GM18502 (cell line): ENCODE data around the gene KDM4B.

ENCODE experiments used
- ATAC-seq: cut with Tn5 transposase; IDR thresholded peaks from one replicate; pipeline ENCODE4 v1.9.1; 2021; ENCODE audit warnings: mild to moderate bottlenecking; ENCODE audit not compliant: unreplicated experiment, poor library complexity

KDM4B gene

DNA sequence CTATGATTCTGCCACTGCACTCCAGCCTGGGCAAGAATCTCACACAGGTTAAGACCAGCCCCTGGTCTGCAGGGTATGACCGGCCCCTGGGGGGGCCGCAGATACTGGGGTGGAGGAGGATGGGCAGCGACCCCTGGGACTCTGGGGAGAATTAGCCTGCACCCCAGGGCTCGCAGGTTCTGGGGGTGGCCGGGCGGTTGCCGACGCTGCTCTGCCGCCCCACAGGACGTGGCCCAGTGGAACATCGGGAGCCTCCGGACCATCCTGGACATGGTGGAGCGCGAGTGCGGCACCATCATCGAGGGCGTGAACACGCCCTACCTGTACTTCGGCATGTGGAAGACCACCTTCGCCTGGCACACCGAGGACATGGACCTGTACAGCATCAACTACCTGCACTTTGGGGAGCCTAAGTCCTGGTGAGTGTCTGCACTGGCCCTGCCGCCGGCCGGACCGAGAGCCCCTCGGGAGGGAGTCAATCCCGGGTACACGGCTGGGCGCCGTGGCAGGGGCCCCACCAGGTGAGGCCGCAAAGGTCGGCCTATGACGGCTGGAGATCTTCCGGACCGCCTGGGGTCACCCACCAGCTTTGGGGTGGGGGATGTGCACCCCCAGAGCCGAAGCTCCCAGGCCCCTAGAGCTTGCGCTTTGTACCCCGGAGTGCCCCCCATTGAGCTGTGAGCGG, 78.5 kb downstream of the KDM4B start:
- ATAC-seq = no peak

DNA sequence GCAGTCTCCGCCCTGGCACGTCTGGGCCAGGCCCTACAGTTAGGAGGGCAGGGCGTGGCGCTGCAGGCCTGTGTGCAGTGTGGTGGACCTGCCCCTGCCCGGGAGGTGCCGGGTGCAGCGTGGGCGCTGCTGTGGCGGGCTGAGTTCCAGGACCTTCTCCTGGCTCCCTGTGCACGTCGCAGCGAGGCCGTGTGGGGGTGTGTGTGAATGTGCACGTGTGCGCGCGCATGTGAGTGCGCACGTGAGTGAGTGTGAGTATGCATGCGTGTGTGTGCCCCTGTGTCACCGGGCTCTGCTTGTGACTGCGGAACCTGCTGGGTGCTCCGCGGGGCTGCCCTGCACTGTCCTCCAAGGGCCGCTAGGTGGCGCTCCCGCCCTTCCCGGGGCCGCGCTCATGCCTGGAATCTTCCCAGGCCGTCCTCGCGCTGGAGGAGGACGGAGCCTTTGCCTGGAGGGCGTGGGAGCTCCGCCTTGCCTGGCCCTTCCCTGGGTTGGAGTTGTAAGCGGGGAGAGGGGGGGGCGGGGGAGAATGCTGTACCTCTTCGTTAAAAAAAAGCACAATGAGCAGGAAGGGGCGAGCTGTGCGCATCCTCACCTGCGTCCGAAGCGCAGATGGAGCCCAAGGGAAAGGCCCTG, 79.3 kb downstream of the KDM4B start:
- no peak for ATAC-seq

DNA sequence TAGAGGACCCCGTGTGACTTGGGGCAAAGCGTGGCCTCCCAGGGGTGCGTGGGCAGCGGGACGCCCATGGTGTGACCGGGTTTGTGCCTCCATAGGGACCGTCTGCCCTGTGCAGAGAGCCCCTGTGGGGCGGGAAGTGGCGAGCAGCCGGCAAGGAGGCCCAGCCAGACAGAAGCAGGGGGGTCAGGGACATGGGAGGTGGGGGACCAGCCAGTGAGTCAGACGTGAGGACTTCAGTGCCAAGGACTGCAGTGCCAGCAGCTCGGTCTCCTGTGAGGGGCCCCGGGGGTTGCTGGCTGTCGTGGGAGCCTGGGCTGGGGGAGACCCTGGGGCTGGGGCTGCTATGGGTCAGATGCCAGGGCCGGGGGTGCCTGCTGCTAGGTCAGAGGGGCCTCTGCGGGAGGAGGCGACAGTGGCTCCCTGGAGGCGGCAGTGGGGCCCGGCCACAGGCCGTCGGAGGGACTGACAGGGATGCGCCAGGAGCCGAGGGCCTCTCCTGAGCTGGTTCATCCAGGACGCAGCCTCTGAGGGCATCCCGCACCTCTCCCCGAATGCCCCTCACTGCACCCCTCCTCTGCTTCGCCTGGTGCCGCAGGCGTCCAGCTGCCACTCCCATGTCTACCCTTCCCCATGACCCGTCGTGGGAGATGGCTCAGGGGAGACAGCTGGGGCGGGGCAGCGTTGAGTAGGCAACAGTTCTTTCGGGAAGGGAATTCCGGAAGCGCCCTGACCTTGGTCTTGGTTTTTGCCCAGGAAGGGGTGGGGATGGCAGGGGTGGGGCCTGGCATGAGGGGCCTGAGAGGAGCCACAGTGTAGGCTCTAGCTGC, 80.0 kb downstream of the KDM4B start:
- no peak for ATAC-seq

DNA sequence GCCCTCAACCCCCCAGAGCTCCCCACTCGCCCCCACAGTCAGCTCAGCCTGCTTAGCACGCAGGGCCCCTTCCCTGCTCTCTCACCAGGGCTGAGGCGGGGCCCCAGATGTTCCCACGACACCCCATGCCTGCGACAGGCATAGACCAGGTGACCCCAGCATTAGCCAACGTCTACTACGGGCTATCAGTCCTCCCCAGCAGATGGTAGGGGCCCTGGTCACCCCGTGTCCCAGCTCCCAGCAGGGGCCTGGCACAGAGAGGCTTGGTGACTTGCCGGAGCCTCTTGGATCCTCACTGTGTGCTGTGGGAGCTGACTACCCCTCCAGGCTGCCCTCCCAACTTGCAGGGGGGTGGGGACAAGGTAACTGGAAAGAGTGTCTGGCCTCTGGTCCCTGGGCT, 80.6 kb downstream of the KDM4B start:
- no peak for ATAC-seq

DNA sequence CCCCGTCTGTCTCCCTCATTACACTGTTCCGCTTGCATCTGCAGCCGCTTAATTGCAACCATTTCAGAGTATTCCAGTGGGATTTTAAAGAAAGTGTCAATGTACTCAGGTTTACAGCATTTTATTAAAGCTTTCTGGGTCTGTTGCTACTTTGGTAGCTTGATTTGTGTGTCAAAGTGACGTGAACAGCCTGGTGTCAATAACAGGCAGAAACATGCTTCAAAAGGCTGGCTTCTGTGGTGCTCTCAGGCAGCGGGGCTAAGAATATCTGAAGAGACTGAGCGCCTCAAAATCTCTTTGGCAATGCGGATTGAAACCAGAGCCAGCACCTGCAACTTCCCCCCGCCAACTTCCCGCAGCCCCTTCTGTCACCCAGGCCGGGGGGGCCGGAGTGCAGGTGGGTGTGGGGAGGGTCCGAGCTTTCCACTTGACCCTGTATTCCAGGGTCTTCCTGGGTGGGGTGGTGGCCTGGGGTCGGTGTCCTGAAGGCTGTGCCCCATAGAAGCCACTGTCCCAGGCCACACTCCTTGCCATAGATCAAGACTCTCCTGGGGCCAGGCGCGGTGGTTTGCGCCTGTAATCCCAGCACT, 81.2 kb downstream of the KDM4B start:
- ATAC-seq = no peak

DNA sequence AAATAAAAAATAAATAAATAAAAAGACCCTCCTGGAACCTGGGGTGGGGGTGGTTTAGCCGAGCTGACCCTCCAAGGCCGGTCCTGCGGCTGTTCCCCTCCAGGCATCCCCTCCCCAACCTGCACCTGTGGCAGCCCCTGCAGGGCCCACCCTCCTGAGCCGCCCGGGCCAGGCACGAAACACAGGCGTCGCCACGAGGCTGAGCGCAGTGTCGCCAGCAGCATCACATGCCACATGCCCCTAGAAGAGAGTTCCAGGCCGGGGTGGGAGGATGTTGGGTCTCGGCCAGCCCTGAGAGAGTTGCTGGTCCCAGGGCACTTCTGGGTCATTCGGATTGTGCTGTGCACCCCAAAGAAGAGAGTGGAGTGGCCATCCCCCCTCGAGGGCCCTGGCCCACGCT, 82.0 kb downstream of the KDM4B start:
- ATAC-seq = no peak

DNA sequence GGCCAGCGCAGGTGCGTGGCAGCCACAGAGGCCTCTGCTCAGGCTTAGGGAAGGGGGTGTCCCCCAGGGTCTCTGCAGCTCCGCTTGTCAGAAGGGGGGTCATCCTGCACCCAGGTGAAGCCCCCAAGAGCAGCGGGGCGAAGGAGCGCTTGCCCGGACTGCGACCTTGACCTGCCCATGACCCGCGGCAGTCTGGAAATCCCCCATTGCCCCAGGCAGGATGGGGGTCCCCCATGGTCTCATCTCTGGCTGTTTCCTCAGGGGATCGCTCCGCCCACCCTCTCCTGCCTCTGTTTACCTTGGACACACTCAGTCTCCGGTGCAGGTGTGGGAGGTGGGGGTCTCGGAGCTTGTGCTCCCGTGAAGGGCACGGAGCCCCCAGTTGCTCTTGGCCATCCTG, 82.7 kb downstream of the KDM4B start:
- ATAC-seq = no peak

DNA sequence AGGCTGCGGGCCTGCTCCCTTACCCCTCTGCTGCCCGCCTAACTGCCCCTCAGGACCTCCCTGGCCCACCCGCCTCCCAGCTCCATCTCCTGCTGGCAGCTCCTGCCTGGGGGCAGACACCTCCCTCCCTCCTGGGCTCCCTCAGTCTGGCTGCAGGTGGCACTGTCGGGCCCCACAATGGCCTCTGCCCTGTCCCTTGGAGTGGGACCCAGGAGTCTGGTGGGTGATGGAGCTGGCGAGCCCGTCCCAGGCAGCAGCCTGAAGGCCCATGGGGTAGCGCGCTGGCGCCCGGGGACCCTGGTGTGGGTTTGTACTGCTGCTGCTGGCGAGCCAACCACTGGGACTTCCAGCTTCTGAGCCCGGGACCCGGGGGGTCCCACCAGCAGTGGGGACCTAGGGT, 83.6 kb downstream of the KDM4B start:
- ATAC-seq = no peak

DNA sequence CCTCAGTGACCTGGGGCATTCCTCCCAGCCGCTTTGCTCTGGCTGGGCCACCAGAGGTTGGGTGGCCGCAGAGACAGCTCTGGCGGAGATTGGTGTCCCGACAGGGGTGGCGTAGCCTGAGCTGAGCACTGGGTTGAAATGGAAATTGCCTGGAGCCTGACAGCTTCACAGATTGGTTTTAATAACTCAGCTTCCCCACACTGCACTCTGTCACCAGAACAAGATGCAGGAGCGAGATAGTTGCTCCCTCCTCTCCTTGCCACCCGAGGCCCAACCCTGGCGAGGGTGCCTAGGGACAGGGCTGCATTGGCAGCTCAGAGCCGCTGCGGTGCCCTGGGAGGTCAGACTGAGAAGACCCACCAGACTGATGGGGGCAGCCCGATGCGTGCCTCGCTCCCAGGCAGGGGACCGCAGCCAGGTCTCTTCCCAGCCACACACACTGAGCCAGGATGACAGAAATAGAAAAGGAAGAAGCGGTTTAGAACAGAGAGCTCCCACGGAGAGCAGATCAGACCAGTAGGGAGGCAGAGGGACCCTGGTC, 84.1 kb downstream of the KDM4B start:
- ATAC-seq = no peak

DNA sequence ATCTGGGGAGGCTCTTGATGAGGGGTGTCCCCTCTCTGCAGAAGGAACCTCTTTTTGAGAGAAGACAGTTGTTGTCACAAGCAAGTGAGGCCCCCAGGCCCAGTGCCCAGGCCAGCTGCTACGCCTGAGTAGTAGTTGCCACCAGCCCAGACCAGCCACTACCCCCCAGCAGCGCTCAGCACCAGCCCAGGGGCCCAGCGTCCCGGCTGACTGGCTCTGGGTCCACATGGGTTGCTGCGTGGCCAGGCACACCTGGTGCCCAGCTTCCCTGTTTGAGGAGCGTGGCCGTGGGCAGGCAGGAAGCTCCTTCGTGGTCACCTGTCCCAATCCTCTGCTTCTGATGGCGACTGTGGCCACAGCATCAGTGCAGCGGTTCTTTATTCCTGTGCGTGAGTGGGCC, 84.7 kb downstream of the KDM4B start:
- ATAC-seq = no peak

DNA sequence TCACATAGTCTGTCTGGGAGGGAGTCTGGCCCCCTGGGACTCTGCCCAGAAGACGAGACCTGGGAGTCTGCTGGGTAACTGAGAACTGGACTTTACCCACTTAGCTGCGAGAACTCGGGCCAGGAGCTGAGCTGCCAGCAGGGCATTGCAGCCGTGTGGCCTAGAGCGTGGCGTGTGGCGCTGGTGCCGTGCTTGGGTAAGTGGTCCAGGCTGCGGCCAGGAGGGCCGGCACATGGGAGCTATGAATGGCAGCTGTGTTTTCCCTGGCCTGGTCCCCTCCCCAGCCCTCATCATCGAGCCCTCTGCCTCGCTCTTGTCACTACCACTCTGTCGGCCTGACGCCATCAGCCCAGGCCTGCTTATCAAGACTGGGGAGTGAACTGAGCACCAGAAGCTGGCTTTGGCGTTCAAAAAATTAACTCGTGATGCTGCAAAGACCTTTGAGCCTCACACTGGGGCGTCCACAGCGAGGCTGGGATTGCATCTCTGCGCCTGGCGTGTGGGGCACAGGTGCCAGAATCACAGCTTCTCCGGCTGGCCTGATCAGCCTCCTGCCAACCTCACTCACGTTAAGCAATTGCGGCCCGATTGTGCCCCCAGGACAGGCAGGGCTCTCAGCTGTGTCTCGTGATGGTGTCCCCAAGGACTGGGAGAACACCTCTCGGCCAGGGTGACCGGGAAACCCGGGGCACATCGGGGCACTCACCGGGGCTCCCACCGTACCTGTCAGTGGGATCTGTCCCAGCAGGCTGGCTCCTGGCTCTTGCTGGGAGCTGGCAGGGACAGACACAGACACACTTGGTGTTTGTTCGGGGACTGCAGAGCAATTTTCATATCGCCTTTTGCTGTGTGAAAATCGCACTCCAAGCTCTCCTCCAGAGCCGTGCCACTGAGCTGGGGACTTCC, 85.9 kb downstream of the KDM4B start:
- ATAC-seq = no peak

DNA sequence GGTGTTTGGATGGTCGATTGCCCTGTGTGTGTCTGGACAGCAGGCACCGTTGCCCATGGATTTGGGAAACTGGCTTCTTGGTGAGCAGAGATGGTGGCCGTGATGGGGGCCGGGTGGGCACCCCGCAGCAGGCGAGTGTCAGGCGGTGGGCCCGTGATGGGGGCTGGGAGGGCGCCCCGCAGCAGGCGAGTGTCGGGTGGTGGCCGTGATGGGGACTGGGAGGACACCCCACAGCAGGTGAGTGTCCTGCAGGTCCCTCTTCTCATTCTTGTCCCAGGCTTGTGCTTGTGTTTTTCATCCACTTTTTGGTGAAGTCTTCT, 86.5 kb downstream of the KDM4B start:
- ATAC-seq = no peak

DNA sequence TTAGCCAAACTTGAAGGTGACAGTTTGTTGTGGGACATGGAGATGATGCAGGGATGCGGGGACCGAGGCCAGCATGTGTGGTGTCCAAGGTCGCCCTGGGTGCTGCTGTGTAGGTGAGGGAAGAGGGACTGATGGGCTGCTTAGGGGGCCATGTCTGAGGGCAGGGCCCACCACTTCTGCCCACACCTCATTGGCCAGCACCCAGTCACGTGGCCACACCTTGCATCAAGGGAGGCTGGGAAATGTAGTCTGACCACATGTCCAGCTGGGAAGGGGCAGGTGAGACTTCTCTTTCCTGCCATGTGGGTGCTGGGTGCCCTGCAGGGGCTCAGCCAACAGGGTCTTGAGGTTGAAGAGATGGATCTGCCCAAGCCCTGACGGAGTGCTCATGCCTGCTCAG, 88.9 kb downstream of the KDM4B start:
- ATAC-seq = no peak

DNA sequence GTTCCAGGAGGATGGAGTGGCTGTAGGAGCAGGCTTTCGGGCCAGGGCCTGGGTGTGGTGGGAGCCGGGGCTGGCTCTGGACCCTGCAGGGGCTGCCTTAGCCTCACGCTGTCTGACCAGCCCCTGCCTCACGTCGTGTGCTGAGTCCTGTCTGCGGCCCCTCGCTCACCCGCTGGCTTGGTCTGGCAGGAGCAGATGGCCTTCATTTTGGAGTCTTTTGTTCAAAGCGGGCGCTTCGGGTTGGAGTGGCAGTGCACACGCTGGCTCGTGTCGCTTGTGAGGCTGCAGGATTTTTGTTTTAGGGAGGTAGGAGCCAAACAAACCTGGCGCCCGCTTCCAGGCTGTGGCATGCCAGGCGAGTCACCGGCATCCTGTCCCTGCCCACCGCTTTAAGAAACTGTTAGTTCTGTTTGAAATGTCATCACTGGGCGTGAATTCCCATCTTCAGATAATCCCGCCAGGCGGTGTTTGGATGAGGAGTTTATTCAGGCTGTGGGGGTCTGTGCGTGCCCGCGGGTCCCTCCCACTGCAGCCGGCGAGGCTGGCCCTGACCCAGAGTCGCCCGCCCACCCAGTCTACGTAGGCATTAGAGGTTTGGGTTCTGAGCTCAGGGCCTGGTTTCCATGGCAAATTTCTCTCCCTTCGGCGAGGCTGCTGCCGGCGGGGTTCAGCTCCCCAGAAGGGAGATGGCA, 89.8 kb downstream of the KDM4B start:
- no peak for ATAC-seq

DNA sequence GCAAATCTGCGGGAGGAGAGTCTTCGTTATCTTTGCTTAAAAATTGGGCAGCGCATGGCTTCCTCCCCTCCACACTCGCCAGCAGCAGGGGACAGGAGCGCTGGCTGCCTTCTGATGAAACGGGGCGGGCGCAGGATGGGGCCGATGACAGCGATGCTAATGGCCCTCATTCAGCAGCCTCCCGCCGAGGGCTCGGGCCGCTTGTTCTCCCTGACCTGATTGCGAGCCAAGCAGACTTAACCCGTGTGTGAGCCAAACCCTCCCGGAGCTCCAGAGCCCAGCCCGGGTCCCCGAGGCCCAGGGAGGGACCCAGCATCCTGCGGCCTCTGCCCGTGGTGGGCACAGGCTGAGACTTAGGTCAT, 90.3 kb downstream of the KDM4B start:
- ATAC-seq = no peak

DNA sequence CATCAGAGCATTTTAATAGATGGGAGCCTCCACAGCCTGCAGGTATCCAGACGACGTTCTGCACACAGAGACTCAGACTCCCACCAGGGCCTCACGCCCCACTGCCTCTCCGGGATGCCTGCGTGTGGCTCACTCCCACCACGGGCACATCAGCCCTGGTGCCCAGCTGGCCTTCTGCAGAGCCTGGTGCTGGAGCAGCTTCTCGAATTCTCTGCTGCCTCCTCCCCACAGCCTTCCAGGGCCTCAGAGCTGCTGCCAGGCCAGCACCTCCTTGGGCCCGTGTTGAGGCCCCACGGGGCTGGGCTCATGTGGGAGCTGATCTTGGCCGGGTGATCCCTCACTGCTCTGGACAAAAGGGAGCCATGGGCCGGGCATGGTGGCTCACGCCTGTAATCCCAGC, 90.9 kb downstream of the KDM4B start:
- ATAC-seq = no peak

DNA sequence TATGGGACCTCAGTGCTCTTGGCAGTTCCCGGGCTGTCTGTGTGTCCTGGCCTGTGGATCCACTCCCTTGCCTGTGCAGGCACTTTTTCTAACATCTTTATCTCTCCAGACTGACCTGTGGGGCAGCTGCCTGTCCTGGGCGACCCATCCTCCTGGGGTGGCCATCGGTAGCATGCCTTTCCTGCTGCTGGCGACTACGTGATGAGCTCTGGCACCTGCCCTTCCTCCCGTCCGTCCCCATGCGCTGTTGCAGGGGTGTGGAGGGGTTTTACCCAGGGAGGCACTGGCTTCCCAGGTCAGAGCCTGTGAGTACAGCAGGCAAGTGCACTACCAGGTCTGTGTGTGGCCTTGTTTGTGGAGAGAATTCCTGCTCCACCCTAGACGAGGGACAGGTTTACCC, 93.3 kb downstream of the KDM4B start:
- no peak for ATAC-seq

DNA sequence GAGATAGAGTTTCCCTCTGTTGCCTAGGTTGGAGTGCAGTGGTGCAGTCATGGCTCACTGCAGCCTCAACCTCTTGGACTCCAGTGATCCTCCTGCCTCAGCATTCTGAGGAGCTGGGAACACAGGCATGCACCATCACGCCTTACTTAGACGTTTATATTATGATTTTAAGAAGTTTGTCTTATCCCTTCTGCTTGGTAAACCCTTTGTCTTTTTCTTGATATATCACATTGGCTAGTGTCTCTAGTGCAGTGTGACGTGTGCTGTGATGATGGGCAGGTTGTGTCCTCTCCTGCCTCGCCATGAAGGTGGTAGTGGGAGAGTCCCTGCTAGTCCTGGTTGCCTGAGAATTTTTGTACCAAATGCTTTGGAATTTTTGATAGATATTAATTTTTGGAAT, 93.9 kb downstream of the KDM4B start:
- no peak for ATAC-seq

DNA sequence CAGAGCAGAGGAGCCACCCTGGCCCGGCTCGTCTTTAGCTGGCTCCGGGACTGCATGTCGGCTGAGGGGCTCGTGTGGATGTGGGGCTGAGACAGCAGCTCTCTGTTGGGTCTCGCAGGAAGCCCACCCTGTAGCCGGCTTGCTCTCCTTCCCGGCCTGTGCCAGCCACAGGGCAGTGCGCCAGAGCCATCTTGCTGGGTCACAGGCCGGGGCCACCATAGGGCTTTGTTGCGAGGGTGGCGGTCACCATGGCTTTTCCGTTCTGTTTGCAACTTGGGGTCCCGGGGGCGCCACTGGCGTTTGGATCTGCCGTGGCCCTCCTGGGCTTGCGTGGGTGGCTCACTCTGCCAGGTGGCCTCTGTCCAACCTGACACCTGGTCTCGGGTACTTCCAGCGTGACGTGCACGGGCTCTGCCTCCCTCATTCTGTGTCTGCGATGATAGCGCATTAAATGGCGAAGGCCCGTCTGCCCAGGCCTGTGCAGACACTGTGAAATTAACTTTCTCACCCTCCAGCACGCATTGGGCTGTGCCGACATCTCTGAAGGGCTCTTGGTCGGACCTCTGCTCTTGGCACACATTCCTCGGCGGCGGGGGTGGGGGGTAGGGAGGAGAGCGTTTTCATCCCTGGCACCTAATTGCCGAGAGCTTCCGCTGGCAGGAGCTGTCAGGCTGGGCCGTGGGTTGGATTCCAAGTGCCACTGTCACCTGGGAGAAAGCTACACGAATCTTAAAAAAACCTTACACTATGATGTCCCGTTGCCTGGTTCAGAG, 95.1 kb downstream of the KDM4B start:
- no peak for ATAC-seq
